Activated CD4-positive, alpha-beta T cell treated with anti-CD3 and anti-CD28 coated beads, Interleukin-2, amount 50 U/mL, for 16 hours (primary cell): ENCODE measurements around the gene OR4M2.
"Not testable (repeated sequence)": the region's sequence is repeated elsewhere in the genome, so short reads cannot be mapped to it uniquely, and the experiment has no call there.

Source experiments
- DNase-seq: peaks from one replicate; pipeline ENCODE4 v3.0.0-alpha.2; 2020

OR4M2 gene

DNA sequence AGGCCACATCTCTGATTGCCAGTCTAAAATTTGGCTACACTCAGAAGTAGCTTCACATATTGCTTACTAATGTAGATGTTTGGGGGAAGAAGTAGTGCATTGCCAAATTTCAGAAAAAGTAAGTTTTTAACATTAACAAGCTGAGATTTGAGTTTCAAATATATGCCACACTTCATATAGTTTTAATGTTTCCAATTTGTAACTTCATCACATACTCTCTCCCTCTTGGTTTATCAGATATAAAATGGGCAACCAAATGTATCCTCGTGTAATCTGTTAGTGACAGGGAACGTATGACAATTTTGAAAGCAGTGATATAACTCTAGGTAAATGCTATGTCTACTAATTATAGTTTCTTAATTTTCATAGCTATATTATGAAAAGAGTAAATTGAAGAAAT is at the start of gene OR4M2:
Gene OR4M2, plus strand, starts transcription at position 301 of the 400 bp plus-strand sequence. Its CDS starts 98 bp downstream, at position 399.
- DNase-seq, result not testable (repeated sequence)

GRCh38 chr15:22069267-22069666 is 11.1 kb upstream of the OR4M2 start:
- DNase-seq, result not testable (repeated sequence)

- DNase-seq, result not testable (repeated sequence)
Observed at GRCh38 chr15:22081386-22081785, 1.1 kb downstream of the OR4M2 start.

DNA sequence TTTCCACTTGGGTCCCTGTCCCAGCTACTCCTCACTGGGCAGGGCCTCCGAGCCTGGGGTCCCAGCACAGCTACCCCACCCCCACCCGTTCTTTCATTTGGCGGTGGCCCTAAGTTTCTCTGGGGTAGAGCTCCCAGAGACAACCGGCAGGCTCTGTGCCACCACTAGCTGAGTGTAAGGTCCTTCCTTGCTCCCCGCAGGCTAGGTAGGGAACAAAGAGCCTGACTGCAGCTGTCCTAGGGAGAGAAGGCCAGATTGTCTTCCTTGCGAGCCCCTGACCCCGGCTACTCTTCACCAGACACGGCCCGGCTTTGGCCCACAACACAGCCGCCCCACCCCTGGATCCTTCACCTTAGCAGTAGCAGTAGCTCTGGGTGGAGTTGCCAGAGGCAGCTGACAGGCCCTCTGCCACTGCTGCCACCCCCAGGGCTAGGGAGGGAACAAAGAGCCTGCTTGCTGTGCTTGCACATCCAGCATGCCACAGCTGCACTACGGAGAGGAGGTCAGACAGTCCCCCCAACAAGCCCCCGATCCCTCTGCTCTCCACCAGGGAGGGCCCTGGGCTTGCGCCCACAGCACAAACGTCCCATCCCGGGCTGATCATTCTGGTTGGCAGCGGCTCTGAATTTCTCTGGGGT is 18.4 kb downstream of the OR4M2 start:
- not testable (repeated sequence) for DNase-seq

DNA sequence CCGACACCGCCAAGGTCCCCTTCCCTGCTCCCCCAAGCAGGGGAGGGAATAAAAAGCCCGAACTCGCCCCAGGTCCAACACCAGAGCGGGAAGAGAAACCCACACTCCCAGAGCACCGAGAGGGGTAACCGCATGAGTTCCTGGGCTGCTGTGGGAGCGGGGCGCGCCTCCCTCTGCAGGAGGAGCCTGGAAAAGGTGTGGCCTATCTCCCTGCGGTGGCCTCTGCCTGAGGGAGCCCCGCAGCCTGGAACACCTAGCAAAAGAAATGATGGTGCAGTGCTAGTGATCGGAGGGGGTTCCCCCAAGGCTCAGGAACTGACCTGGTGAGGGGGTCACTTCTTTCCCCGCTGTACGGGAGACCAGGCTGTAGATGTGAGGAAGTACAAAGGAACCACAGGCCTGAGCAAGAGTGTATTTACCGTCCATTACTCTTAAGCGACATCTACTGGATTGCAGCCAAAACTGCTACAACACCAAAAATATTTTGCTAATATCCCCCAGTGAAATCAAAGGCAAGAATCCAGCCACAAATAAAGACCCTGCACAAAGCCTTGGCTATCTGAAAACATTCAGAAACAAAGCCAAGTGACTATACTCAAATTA is 19.1 kb downstream of the OR4M2 start:
- not testable (repeated sequence) for DNase-seq

DNA sequence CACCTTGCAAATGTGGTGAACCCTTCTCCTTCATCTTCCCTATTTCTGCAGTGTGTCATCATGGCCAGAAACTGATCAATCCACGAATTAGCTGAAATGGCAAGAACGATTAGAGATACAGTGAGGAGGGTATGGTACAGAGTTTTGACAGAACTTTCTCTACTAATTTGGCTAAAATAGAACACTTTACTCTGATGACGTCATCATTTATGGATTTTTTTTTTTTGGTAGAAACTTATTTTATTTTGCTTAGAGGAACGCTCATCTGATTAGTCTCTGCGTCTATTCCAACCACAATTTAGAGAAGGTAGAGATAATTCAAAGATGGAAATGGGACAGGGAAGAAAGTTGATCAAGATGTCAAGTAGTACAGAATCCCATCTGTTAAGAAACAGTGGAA is 41.7 kb downstream of the OR4M2 start:
- DNase-seq, result not testable (repeated sequence)
